AG08396 (cell line): Measurements from ENCODE around the gene SNCB.
"Not testable (repeated sequence)": the region's sequence is repeated elsewhere in the genome, so short reads cannot be mapped to it uniquely, and the experiment has no call there.

Experiments
- DNase-seq: peaks from one replicate; pipeline ENCODE4 v3.0.0; 2012; ENCODE audit warnings: low spot score, mixed read lengths

The SNCB gene

DNA sequence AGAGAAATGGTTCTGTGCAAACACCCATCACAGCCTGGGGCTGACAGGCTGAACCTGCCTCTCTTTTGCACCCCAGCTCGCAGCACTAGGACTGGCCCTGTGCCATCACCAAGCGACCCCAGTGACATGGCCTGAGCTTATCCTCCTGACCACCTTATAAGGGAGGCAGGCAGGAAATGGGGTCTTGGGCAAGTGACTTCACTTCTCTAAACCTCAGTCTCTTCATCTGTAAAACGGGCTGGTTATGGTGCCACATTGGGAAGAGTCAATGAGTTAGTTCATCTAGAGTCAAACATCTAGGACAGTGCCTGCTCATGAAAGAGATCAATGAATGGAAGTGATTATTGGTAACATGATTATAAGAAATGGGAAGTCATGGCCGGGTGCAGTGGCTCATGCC, 6.2 kb downstream of the SNCB start:
- DNase-seq: no peak

- DNase-seq: peak; percentile 63
Observed at GRCh38 chr5:176621661-176622079, 8.7 kb downstream of the SNCB start.

DNA sequence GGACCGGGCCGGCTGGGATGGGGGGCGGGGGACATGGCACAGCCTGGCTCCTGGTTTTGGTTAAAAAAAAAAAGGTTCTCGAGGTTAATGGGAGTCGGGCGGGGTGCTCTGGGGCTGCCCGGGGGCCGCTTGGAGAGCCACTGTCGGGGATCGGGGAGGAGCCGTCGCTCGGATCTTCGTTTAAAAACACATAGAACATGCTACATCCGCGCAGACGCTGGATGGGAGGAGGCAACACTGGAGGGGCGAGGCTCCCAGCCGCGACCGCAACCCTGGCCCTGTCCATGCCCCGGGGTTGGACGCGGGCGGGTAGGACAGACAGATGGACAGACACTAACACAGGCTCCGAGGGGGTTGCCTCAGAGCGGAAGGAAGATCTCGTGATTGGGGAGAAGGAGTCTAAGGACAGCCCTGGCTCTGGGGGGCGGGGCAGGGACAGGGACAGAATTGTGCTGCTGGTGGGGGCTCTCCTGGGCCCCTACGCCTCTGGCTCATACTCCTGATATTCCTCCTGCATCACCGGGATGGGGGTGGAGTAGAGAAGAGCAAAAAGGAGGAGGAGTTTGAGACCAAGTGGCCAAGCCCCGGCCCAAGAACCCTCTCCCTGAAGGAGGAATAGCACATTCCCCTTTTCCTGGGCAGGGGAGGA, 9.9 kb downstream of the SNCB start:
- DNase-seq: no peak

DNA sequence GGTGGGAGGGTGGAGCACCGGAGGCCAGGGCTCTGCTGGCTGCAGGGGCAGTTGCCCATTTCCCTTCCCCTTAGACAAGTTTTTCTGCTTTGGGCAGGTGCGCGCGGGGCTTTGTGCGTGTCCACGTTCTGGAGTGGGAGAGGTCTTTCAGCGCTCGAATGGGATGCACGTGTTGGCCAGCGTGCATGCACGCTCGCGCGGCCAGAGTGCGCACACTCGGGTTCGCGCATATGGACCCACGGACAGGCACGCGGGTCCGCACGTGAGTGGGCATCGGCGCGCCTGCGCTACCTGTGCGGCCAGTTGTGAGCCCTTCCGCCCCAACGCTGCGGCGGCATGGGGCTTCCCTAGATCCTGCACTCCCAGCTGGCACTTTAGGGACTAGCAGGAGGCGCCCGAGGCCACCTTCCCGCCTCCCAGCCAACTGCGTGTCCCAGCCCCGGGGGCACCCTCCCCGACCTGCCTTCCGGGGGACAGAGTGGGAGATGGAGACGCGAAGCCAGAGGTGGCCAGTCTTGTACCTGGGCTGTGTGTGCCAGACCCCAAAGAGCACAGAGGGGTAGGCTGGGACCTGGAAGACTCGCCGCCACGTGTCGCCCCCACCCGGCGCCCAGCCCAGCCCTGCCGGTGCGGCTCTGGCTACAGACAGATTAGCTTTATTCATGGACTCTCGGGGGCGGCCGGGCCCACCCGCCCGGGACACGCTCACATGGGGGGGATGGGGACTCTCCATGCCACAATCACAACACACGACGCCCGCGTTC, 10.6 kb downstream of the SNCB start:
- DNase-seq: no peak

- DNase-seq: peak; percentile 93
Observed at GRCh38 chr5:176619203-176619568, 11.1 kb downstream of the SNCB start.

GRCh38 chr5:176618783-176619182, 11.6 kb downstream of the SNCB start:
- DNase-seq: no peak

GRCh38 chr5:176616511-176616910, 13.8 kb downstream of the SNCB start:
- DNase-seq: no peak

DNA sequence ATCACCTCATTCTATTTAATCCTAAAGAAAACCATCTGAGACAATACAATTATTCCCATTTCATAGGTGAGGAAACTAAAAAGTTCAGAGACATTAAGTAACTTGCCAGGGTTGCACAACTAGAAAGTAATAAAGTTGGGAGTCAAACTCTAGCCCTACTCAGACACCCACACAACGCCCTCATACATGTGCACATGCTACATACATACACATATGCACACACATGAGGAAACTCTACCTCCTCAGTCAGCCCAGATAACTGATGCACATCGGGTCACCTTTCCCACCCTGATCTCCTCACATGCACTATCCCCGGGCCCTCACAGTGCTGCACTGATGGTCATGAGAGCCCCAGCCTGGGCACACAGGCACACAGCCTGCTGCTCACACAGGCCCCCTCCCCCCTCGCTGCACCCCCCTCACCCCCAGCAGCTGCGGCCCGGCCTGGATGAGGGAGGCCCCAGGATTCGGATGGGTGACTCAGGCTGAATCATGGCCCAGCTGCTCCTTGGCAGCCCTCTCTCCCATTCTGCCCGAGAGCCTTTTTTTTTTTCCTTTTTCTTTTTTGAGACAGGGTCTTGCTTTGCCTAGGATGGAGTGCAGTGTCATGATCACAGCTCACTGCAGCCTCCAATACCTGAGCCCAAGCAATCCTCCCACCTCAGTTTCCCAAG, 15.4 kb downstream of the SNCB start:
- DNase-seq: peak; percentile 89

DNA sequence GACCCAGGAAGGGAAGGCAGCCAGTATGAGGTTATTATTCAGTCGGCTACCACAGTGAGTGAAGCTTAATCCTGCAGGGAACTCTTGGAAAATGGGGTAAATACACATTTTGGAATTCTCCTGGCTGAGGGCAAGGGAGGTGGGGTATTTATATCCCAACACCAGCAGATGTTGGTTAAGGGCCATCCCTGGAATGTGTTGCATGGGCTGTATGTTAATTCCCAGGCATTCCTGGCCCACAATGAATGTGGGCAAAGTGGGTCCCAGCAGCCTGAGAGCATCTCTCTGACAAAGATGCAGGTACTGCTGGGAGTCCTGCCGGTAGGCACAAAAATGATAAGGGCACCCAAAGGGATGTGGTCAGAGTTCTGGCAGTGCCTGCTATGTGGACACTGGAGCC, 17.5 kb downstream of the SNCB start:
- no peak for DNase-seq

DNA sequence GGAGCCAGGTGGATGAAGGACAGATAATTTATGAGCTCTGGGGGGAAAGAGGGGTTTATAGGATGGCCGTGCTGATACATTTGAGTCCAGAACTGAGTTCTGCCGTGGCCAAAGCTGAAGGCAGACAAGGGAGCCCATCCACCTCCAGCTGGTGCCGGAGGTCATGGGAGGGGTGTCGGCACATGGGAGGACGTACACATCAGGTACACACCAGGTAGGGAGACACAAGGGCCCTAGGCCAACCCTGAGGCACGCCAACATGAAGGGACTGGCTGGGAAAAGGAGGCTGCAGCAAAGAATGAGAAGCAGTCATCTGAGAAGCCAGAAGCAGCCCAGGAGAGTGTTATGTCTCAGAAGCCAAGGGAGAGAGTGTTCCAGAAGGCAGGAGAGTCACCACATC, 18.3 kb downstream of the SNCB start:
- DNase-seq: no peak

DNA sequence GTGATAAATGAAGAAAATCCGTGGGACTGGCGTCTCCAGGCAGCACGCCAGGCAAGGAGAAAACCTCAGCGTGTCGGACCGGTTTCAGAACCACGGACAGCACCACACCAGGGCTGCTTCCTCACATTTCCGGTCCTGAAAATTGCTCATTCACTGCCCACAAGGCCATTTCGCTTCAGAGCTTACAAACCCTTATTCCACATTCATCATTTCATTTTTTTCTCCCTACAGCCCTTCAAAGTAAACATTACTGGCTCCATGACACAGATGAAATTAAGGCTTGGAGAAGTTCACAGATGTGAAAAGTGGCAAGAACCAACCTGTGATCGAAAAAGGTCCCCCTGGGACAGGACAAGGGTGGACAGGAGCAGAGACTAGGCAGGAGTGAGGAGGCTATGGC, 18.9 kb downstream of the SNCB start:
- DNase-seq: peak; percentile 86

DNA sequence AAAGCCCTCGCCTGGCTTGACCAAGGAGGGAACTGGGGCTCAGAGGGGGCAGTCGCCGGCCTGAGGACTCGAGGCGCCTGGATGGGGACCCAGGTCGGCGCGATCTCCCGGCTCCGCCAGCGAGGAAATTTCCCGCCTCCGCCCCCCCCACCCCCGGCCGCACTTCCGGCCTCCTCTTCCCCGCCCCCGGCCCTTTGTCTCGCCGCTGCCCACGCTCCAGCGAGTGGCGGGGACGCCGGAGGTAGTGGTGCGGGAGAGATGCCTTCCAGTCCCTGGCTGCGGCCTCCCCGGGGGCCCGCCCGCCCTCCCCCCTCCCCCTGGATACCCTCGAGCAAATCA, 19.9 kb downstream of the SNCB start:
- no peak for DNase-seq

DNA sequence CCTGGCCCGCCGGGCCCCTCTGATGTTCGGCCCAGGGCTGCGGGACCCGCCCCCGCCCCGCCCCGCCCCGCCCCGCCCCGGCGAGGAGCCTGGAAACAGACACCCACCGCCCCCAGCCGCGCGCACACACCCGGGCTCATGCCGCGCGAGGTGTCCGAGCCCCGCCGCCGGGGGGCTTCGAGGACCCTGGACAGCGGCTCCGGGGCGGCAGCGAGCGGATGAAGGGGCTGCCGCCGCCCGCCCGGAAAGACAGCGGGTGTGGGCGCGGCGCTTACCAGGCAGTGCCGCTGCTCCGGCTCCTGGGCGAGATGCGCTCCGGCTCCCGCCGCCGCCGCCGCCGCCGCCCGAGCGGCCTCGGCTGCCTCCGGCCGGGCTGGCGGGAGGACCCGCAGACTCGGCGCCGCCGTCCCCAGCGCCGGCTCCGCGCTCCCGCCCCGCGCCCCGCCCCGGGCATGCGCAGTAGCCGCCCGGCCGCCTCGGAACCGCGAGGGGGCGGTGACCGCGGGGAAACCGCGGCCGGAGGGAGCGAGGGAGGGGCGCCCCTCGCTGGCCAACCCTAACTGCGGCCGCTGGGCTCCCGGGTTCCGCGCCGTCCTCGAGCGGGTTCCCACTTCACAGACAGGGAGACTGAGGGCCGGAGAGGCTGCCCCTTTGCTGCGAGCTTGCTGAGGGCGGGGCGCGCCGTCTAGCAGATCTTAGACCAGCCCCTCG, 20.5 kb downstream of the SNCB start, which contains the start of gene GPRIN1:
Gene GPRIN1, minus strand, starts transcription at position 433 of the 711 bp plus-strand sequence. CDS start 10,322 bp downstream, outside the sequence.
- DNase-seq: peak; percentile 98

- no peak for DNase-seq
Observed at GRCh38 chr5:176608937-176609723, 21.2 kb downstream of the SNCB start.

DNA sequence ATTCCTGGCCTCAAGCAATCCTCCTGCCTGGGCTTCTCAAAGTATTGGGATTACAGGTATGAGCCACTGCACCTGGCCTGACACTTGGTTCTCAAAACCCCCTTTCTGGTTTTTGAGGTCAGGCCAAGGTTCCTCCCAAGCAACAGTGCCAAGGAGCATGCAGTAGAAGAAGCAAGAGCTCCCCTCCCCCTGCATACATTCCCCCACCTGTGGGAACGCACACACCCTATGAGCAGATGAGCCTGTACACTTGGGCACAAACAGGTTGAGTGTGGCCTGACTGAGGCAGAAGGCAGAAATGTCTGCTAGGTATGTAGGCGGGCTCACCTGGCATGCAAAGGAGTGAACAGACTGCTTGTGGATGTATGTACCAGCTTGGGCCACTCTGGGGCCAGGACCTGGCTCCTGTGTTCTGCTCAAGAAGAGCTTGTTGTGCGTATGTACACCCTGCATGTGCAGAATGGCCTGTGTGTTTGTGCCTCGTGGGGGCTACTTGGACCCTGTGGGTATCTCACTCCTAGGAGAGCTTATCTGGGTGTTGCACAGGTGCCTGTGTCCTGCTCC, 22.1 kb downstream of the SNCB start:
- no peak for DNase-seq

- DNase-seq: no peak
Observed at GRCh38 chr5:176606875-176607274, 23.5 kb downstream of the SNCB start.

- no peak for DNase-seq
Observed at GRCh38 chr5:176606032-176606431, 24.3 kb downstream of the SNCB start.

- no peak for DNase-seq
Observed at GRCh38 chr5:176603091-176603490, 27.2 kb downstream of the SNCB start.

- DNase-seq: no peak
Observed at GRCh38 chr5:176601901-176602482, 28.3 kb downstream of the SNCB start.

DNA sequence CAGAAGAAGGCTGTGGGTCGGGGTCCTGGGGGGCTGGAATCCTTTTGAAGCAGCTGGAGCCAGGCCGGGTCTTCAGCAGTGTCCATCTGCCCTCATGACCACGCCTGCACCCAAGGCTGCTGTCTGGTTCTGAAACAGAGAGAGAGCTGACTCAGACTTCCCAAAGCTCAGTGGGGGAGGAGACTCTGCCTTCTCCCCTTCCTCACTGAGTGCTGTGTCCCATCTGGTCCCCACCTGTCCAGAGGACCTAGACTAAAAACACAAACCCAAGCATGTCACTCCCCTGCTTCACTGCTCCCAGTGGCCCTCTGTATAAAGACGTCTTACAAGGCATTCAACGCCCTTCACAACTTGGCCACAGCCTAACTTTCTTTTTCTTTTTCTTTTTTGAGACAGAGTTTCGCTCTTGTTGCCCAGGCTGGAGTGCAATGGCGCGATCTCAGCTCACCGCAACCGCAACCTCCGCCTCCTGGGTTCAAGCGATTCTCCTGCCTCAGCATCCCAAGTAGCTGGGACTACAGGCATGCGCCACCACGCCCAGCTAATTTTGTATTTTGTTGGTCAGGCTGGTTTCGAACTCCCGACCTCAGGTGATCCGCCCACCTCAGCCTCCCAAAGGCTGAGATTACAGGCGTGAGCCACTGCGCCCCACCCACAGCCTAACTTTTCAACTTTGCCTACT, 30.4 kb downstream of the SNCB start:
- not testable (repeated sequence) for DNase-seq
